GM12878 (cell line): ENCODE data around the gene CELSR1. TPM values are rescaled to one million over a fixed set of nuclear protein-coding genes. Genes with fewer than 3 reads are reported as not detected.

ENCODE experiments used
- ATAC-seq: fragments of 200-7000 bp; cut with Tn5 transposase; 3 replicates; pipeline ENCODE4 v1.9.1; 2020; ENCODE audit warnings: mild to moderate bottlenecking, moderate library complexity
- BruUV-seq: library from RNA; stranded (reverse); fragments of 400-500 nt; replicated peaks from 2 replicates; lab custom pipeline; 2021; lab: Mats Ljungman, UMichigan
- CTCF ChIA-PET: fragments of 300-600 bp; sonication (Branson Sonifier 250); formaldehyde crosslinking; extraction: SDS; loops from one replicate; lab custom pipeline; 2021; ENCODE audit warnings: inconsistent platforms; lab: Yijun Ruan, JAX
- POLR2A ChIA-PET: fragments of 350-600 bp; formaldehyde crosslinking; extraction: SDS; loops from one replicate; lab custom pipeline; 2021; ENCODE audit warnings: inconsistent platforms; lab: Charles Lee
- RAD21 ChIA-PET: fragments of 300-600 bp; sonication (Branson Sonifier 250); formaldehyde crosslinking; loops from one replicate; lab custom pipeline; 2023; ENCODE audit warnings: antibody characterized with exemption; ENCODE audit not compliant: unreplicated experiment; lab: Charles Lee
- SMC1A ChIA-PET: fragments of 300-600 bp; sonication (Branson Sonifier 250); formaldehyde crosslinking; loops from one replicate; lab custom pipeline; 2023; ENCODE audit not compliant: unreplicated experiment, uncharacterized antibody; lab: Charles Lee
- DNase-seq: peaks from one replicate; pipeline ENCODE4 v3.0.0-alpha.2; 2011; ENCODE audit warnings: low read depth, low spot score
- FAIRE-seq: peaks from 3 replicates; lab custom pipeline; 2011; peaks lifted over from hg19 to GRCh38; lab: Jason Lieb, UNC
- H2AFZ ChIP-seq: 2 replicates; pipeline ENCODE4 v1.6.0; 2011; ENCODE audit warnings: low read depth, low read length, control low read depth; ENCODE audit not compliant: control insufficient read depth
- H3K27ac ChIP-seq: 2 replicates; pipeline ENCODE4 v1.5.1; 2011; ENCODE audit warnings: control low read depth; ENCODE audit not compliant: control insufficient read depth, insufficient read depth
- H3K27me3 ChIP-seq, 2 experiments: replicated peaks in 1 of 2; 2 replicates each; pipeline versions ENCODE4 v1.6.0 to v1.6.1; 2011; ENCODE audit warnings: low read length in 1 of 2; ENCODE audit not compliant: control insufficient read depth in 2 of 2, insufficient read depth in 2 of 2
- H3K36me3 ChIP-seq, 2 experiments: 2 replicates each; pipeline ENCODE4 v1.5.1; 2011; ENCODE audit warnings: low read length in 1 of 2; ENCODE audit not compliant: control insufficient read depth in 2 of 2, insufficient read depth in 2 of 2
- H3K4me1 ChIP-seq: 2 replicates; pipeline ENCODE4 v1.6.1; 2011; ENCODE audit warnings: mild to moderate bottlenecking, low read length, moderate library complexity, mixed read lengths; ENCODE audit not compliant: control insufficient read depth, insufficient read depth
- H3K4me2 ChIP-seq: 2 replicates; pipeline ENCODE4 v1.6.0; 2011; ENCODE audit warnings: control low read depth; ENCODE audit not compliant: control insufficient read depth, insufficient read depth
- H3K4me3 ChIP-seq: fragments of 200-600 bp; sonication (generic); 2 replicates; pipeline ENCODE4 v1.5.1; 2016
- H3K79me2 ChIP-seq: 2 replicates; pipeline ENCODE4 v1.6.0; 2011; ENCODE audit warnings: low read length; ENCODE audit not compliant: control insufficient read depth, insufficient read depth
- H3K9ac ChIP-seq: 2 replicates; pipeline ENCODE4 v1.8.0; 2011; ENCODE audit warnings: low read length, control low read depth, mixed read lengths; ENCODE audit not compliant: control insufficient read depth, insufficient read depth
- H3K9me3 ChIP-seq: replicated peaks from 3 replicates; pipeline ENCODE4 v1.5.1; 2011; ENCODE audit warnings: mild to moderate bottlenecking, low read length; ENCODE audit not compliant: control insufficient read depth, insufficient read depth
- H4K20me1 ChIP-seq: 2 replicates; pipeline ENCODE4 v1.6.0; 2011; ENCODE audit not compliant: control insufficient read depth, insufficient read depth
- GATAD2B ChIP-seq: fragments of 450-650 bp; conservative IDR thresholded peaks from 2 replicates; pipeline ENCODE4 v1.6.1; 2017; ENCODE audit warnings: low read depth, mild to moderate bottlenecking, moderate library complexity
- KLF5 ChIP-seq: fragments of 450-650 bp; IDR thresholded peaks from 2 replicates; pipeline ENCODE4 v1.6.1; 2014; ENCODE audit warnings: mild to moderate bottlenecking; ENCODE audit not compliant: partially characterized antibody
- MTA3 ChIP-seq: IDR thresholded peaks from 2 replicates; pipeline ENCODE4 v1.6.1; 2012; ENCODE audit warnings: low read length, inconsistent platforms, borderline replicate concordance
- MXI1 ChIP-seq: fragments of 150-350 bp; IDR thresholded peaks from 2 replicates; pipeline ENCODE4 v1.6.1; 2011; ENCODE audit warnings: low read depth, mild to moderate bottlenecking, inconsistent platforms, low read length, improper control_type of control experiment
- MYB ChIP-seq: fragments of 150-350 bp; IDR thresholded peaks from 2 replicates; pipeline ENCODE4 v1.6.1; 2014; ENCODE audit warnings: mild to moderate bottlenecking, low read depth, low read length, borderline replicate concordance
- NFXL1 ChIP-seq: fragments of 450-650 bp; IDR thresholded peaks from 2 replicates; pipeline ENCODE4 v1.6.1; 2017; ENCODE audit warnings: antibody characterized with exemption, mild to moderate bottlenecking, borderline replicate concordance
- PAX5 ChIP-seq: IDR thresholded peaks from 2 replicates; pipeline ENCODE4 v1.6.1; 2011; ENCODE audit warnings: low read depth, low read length, borderline replicate concordance
- POLR2AphosphoS2 ChIP-seq: IDR thresholded peaks from 2 replicates; pipeline ENCODE4 v1.6.1; 2011; ENCODE audit warnings: low read depth, mild to moderate bottlenecking, low read length, improper control_type of control experiment, moderate library complexity
- SIN3A ChIP-seq: IDR thresholded peaks from 2 replicates; pipeline ENCODE4 v1.6.1; 2012; ENCODE audit warnings: low read depth, low read length, improper control_type of control experiment
- SMARCA5 ChIP-seq: fragments of 450-650 bp; IDR thresholded peaks from 2 replicates; pipeline ENCODE4 v1.6.1; 2017; ENCODE audit warnings: mild to moderate bottlenecking
- TCF12 ChIP-seq: IDR thresholded peaks from 2 replicates; pipeline ENCODE4 v1.6.1; 2011; ENCODE audit warnings: low read depth, mild to moderate bottlenecking, low read length
- WGBS: methylation state at CpG from one replicate; pipeline ENCODE4 v1.1.6; 2016; ENCODE audit warnings: low lambda C conversion rate; ENCODE audit not compliant: insufficient replicate concordance, insufficient coverage; ENCODE audit errors: missing lambda C conversion rate; 5-methylcytosine and 5-hydroxymethylcytosine counted together
- in situ Hi-C: fragments of 300-500 bp; cut with MboI; formaldehyde crosslinking; loops from 9 replicates; pipeline ENCODE4 v1.14.3; 2018; ENCODE audit warnings: mixed read lengths
- intact Hi-C: fragments of 100-400 bp; cut with micrococcal nuclease; formaldehyde crosslinking; loops from one replicate; pipeline ENCODE4 v1.14.2; 2022; ENCODE audit not compliant: unreplicated experiment
- polyA plus RNA-seq, 11 experiments: library from polyadenylated mRNA; depleted of rRNA in 4 of 11; unstranded in 6 of 11; stranded (reverse) in 5 of 11; fragments of >200 nt; fragmentation: Nextera tagmentation in 4 of 11; fragmentation: Illumina TruSeq in 1 of 11; extraction: Ambion mirVana in 4 of 11; extraction: Trizol in 1 of 11; gene quantifications; 1 replicate in 1 of 11; 2 replicates in 10 of 11; pipeline versions ENCODE4 v1.2.1 to v1.2.3, GENCODE V29; 2011 to 2016; ENCODE audit warnings: inconsistent platforms in 2 of 11, missing spikeins in 2 of 11, low read depth in 1 of 11
- total RNA-seq, 4 experiments: library from RNA; depleted of rRNA in 3 of 4; stranded (reverse); fragments of >200 nt in 3 of 4; fragmentation: Illumina TruSeq in 1 of 4; extraction: Trizol in 1 of 4; gene quantifications; 2 replicates each; pipeline versions ENCODE4 v1.2.1 to v1.2.3, GENCODE V29; 2013 to 2021
- TF ChIP-seq, protein P1 (sequence below): fragments of 450-650 bp; IDR thresholded peaks from 2 replicates; pipeline ENCODE4 v1.6.1; 2017; ENCODE audit warnings: borderline replicate concordance
- TF ChIP-seq, protein P2 (sequence below): IDR thresholded peaks from 2 replicates; pipeline ENCODE4 v1.6.1; 2012; ENCODE audit warnings: low read depth, low read length, improper control_type of control experiment
- TF ChIP-seq, protein P3 (sequence below): IDR thresholded peaks from 2 replicates; pipeline ENCODE4 v1.6.1; 2011; ENCODE audit warnings: low read depth, mild to moderate bottlenecking, low read length, moderate library complexity, borderline replicate concordance; ENCODE audit errors: extremely low read depth

CELSR1 gene
- total and polyA plus RNA-seq, 10 of the 15 experiments (the other 5 are each of a cell fraction or from before 2014, with no cell fraction given) = 0.05 to 1.7 (median 0.35) TPM; not detected in 2

DNA sequence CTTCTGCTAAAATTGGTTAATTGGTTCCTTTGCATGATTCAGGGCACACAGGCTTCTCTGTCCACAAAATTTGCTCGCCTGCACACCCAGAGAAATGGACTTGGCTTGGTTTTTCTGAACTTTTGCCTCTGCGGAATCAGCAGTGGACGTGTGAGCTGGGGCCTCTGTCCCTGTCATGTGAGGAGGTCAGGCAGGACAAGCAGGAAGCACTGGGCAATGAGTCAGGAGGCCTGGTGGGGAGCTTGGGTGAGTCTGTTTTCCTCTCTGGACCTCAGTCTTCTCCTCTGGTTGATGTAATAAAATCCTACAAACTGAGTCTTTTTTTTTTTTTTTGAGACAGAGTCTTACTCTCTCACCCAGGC lies 10.4 kb upstream of the CELSR1 start:
- H3K4me2 ChIP-seq = no peak overlapping the region
- H3K4me1 ChIP-seq = no peaks in the 10 kb centered on the region; the same call in 1 of the 2 replicates
- no peaks in the 10 kb centered on the region; a peak in 2 of 4 replicates for H3K27me3 ChIP-seq
- ChIA-PET RAD21 (interaction anchor here (1.2 kb wide), 1 partner anchor 180 kb away, joined by 5 read pairs; no protein-coding TSS in a partner anchor), CTCF (interaction anchor here (1.1 to 10.8 kb wide), 2 partner anchors 16 to 181 kb away, joined by 4 to 141 read pairs; no protein-coding TSS in a partner anchor), POLR2A (no interaction called here), SMC1A (no interaction called here)
- ATAC-seq = no peak
- BruUV-seq = no TSS peak
- DNase-seq = no peak
- intact Hi-C loops = no loop called here
- no peaks in the 10 kb centered on the region for H3K79me2 ChIP-seq
- no peaks in the 10 kb centered on the region; the same call in 2 of the 3 replicates for H3K9me3 ChIP-seq
- WGBS = 39% methylated on average over 3 of the region's 3 CpGs
- no peak overlapping the region for H3K27ac ChIP-seq
- H3K4me3 ChIP-seq = no peak overlapping the region
- in situ Hi-C loops = no loop called here
- H3K9ac ChIP-seq = no peak overlapping the region
- H2AFZ ChIP-seq = no peak overlapping the region
- no peak for FAIRE-seq
- no peaks in the 10 kb centered on the region for H4K20me1 ChIP-seq
- H3K36me3 ChIP-seq = no peaks in the 10 kb centered on the region
- TF ChIP-seq, protein P1, sequence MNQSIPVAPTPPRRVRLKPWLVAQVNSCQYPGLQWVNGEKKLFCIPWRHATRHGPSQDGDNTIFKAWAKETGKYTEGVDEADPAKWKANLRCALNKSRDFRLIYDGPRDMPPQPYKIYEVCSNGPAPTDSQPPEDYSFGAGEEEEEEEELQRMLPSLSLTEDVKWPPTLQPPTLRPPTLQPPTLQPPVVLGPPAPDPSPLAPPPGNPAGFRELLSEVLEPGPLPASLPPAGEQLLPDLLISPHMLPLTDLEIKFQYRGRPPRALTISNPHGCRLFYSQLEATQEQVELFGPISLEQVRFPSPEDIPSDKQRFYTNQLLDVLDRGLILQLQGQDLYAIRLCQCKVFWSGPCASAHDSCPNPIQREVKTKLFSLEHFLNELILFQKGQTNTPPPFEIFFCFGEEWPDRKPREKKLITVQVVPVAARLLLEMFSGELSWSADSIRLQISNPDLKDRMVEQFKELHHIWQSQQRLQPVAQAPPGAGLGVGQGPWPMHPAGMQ = no peak
- TF ChIP-seq MTA3 = no peak
- TF ChIP-seq POLR2AphosphoS2 = no peak
- TF ChIP-seq SIN3A = no peak
- TF ChIP-seq MXI1 = no peak
- no peak for TF ChIP-seq SMARCA5
- no peak for TF ChIP-seq TCF12
- no peak for TF ChIP-seq GATAD2B
- TF ChIP-seq, protein P2, sequence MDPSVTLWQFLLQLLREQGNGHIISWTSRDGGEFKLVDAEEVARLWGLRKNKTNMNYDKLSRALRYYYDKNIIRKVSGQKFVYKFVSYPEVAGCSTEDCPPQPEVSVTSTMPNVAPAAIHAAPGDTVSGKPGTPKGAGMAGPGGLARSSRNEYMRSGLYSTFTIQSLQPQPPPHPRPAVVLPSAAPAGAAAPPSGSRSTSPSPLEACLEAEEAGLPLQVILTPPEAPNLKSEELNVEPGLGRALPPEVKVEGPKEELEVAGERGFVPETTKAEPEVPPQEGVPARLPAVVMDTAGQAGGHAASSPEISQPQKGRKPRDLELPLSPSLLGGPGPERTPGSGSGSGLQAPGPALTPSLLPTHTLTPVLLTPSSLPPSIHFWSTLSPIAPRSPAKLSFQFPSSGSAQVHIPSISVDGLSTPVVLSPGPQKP = no peak
- TF ChIP-seq, protein P3, sequence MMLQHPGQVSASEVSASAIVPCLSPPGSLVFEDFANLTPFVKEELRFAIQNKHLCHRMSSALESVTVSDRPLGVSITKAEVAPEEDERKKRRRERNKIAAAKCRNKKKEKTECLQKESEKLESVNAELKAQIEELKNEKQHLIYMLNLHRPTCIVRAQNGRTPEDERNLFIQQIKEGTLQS = no peak
- TF ChIP-seq NFXL1 = no peak
- no peak for TF ChIP-seq PAX5
- no peak for TF ChIP-seq KLF5
- TF ChIP-seq MYB = no peak
